Smooth muscle cell (in vitro differentiated cells): ENCODE data around the gene DFFB. TPM values are rescaled to one million over a fixed set of nuclear protein-coding genes. Genes with fewer than 3 reads are reported as not detected.
"Not testable (repeated sequence)": the region's sequence is repeated elsewhere in the genome, so short reads cannot be mapped to it uniquely, and the experiment has no call there.

Experiments used
- DNase-seq: peaks from one replicate; lab custom pipeline; 2025; ENCODE audit not compliant: unreplicated experiment; lab: John Stamatoyannopoulos, UW
- H2AFZ ChIP-seq: fragments of 200-600 bp; sonication (generic); 2 replicates; pipeline ENCODE4 v1.6.0; 2016; ENCODE audit warnings: antibody characterized with exemption, low read depth, mild to moderate bottlenecking
- H3F3A ChIP-seq: fragments of 200-600 bp; sonication (generic); 2 replicates; pipeline ENCODE4 v1.6.0; 2017; ENCODE audit warnings: antibody characterized with exemption, low read depth
- H3K27ac ChIP-seq: fragments of 200-600 bp; sonication (generic); 2 replicates; pipeline ENCODE4 v1.5.1; 2016; ENCODE audit warnings: low read depth, mild to moderate bottlenecking
- H3K27me3 ChIP-seq: fragments of 200-600 bp; sonication (generic); 2 replicates; pipeline ENCODE4 v1.6.1; 2016; ENCODE audit warnings: low read depth, mild to moderate bottlenecking
- H3K36me3 ChIP-seq: fragments of 200-600 bp; sonication (generic); 2 replicates; pipeline ENCODE4 v1.5.1; 2016; ENCODE audit warnings: low read depth
- H3K4me1 ChIP-seq: fragments of 200-600 bp; sonication (generic); 2 replicates; pipeline ENCODE4 v1.5.1; 2016; ENCODE audit warnings: low read depth
- H3K4me2 ChIP-seq: fragments of 200-600 bp; sonication (generic); 2 replicates; pipeline ENCODE4 v1.6.0; 2016; ENCODE audit warnings: mild to moderate bottlenecking
- H3K4me3 ChIP-seq: fragments of 200-600 bp; sonication (generic); 2 replicates; pipeline ENCODE4 v1.5.1; 2016; ENCODE audit warnings: mild to moderate bottlenecking
- H3K79me2 ChIP-seq: fragments of 200-600 bp; sonication (generic); 2 replicates; pipeline ENCODE4 v1.6.0; 2016; ENCODE audit warnings: low read depth, mild to moderate bottlenecking
- H3K9ac ChIP-seq: fragments of 200-600 bp; sonication (generic); 2 replicates; pipeline ENCODE4 v1.6.0; 2016; ENCODE audit warnings: low read depth
- H3K9me3 ChIP-seq: fragments of 200-600 bp; sonication (generic); replicated peaks from 2 replicates; pipeline ENCODE4 v1.5.1; 2016; ENCODE audit warnings: low read depth
- H4K20me1 ChIP-seq: fragments of 200-600 bp; sonication (generic); 2 replicates; pipeline ENCODE4 v1.6.0; 2016; ENCODE audit warnings: low read depth
- CTCF ChIP-seq: fragments of 200-600 bp; sonication (generic); IDR thresholded peaks from 2 replicates; pipeline ENCODE4 v1.5.1; 2017; ENCODE audit warnings: borderline replicate concordance, mild to moderate bottlenecking, antibody characterized with exemption; ENCODE audit not compliant: insufficient read depth, poor library complexity, severe bottlenecking
- WGBS: methylation state at CpG from one replicate; pipeline ENCODE4 v1.1.7; 2016; ENCODE audit warnings: low lambda C conversion rate; 5-methylcytosine and 5-hydroxymethylcytosine counted together
- polyA plus RNA-seq: library from polyadenylated mRNA; unstranded; fragments of >200 nt; fragmentation: Nextera tagmentation; extraction: Ambion mirVana; gene quantifications from 2 replicates; pipeline ENCODE4 v1.2.1, GENCODE V29; 2016
- total RNA-seq: library from RNA; depleted of rRNA; stranded (reverse); fragments of >200 nt; gene quantifications from 2 replicates; pipeline ENCODE4 v1.2.3, GENCODE V29; 2014

Gene DFFB, protein sequence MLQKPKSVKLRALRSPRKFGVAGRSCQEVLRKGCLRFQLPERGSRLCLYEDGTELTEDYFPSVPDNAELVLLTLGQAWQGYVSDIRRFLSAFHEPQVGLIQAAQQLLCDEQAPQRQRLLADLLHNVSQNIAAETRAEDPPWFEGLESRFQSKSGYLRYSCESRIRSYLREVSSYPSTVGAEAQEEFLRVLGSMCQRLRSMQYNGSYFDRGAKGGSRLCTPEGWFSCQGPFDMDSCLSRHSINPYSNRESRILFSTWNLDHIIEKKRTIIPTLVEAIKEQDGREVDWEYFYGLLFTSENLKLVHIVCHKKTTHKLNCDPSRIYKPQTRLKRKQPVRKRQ
- total RNA-seq = 3.3 and 15.6 TPM in 2 replicates
- polyA plus RNA-seq = 4.5 and 5.7 TPM in 2 replicates

DNA sequence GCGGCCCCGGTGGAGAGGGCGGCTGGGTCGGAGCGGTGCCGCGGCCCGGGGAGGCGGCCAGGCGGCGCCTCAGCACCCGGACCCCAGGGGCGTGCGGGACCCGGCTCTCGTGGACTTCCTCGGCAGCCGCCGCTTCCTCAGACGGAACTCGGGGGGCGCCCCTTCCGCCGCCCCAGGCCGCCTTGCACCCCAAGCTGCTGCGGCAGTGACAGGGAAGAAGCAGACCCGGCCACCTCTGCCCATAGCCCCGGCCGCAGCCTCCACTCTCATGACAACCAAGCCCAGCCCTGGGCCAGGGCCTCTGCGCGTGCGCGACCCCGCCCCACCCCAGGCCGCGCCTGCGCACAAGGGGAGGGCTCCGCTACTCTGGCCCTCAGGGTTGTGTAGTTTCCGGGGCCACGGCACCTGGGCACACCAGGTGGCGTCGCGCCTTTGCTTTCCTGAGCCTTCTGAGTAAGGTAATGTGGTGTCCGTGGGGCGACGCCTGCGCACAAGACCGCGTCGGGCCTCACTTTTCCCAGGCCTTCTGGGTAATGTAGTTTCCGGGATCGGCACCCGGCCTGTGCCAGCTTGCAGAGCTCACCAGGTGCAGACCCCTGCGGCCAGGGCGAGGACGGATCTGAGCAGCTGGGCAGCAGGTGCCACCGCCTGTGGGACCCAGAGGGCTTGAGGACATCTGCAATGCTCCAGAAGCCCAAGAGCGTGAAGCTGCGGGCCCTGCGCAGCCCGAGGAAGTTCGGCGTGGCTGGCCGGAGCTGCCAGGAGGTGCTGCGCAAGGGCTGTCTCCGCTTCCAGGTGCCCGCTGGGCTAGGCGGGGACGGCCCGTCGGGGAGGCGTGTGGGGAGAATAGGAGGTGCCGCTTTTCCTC, at the start of gene DFFB, which contains the start of gene CEP104:
DFFB (plus strand) TSS at position 554 of the 868 bp plus-strand sequence; CDS start at position 682, 128 bp downstream.
CEP104 (minus strand) TSS at position 289 of the 868 bp plus-strand sequence. CDS start 4,804 bp downstream, outside the sequence.
- no peaks in the 10 kb centered on the region for H3K27me3 ChIP-seq
- WGBS = 1% methylated on average over 68 of the region's 73 CpGs
- peak within 1 kb of the TSS; percentile 87 for H2AFZ ChIP-seq
- H3F3A ChIP-seq = no peaks in the 10 kb centered on the region
- peaks cover 5% of the 10 kb centered on the region for H3K4me1 ChIP-seq
- TF ChIP-seq CTCF = no peak
- peak within 1 kb of the TSS; percentile 91 for H3K4me2 ChIP-seq
- H4K20me1 ChIP-seq = peaks cover 35% of the 10 kb centered on the region
- H3K36me3 ChIP-seq = no peaks in the 10 kb centered on the region
- H3K9me3 ChIP-seq = no peaks in the 10 kb centered on the region
- no peak within 1 kb of the TSS for H3K27ac ChIP-seq
- H3K9ac ChIP-seq = peak within 1 kb of the TSS; percentile 54
- DNase-seq = peak; percentile 78
- peak within 1 kb of the TSS; percentile 75 for H3K4me3 ChIP-seq
- H3K79me2 ChIP-seq = peaks cover 38% of the 10 kb centered on the region

DNA sequence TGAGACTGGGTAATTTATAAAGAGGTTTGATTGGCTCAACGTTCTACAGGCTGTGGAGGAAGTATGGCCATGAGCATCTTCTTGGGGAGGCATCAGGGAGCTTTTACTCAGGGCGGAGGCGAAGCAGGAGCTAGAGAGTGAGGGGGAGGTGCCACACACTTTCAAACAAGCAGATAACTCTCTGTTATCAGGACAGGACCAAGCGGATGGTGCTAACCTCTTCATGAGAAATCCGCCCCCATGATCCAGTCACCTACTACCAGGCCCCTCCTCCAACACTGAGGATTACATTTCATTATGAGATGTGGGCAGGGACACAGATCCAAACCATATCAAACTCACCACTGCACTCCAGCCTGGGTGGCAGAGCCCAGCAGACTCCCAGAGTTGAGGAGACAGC, 49.5 kb upstream of the DFFB start:
- 71% methylated on average over 5 of the region's 5 CpGs for WGBS
- Histone ChIP-seq H3F3A (no peaks in the 10 kb centered on the region), H3K4me1 (no peaks in the 10 kb centered on the region), H3K27me3 (no peaks in the 10 kb centered on the region), H3K9ac (no peak overlapping the region), H3K4me3 (no peak overlapping the region), H4K20me1 (no peaks in the 10 kb centered on the region), H3K4me2 (no peak overlapping the region), H3K79me2 (no peaks in the 10 kb centered on the region), H3K36me3 (no peaks in the 10 kb centered on the region), H3K9me3 (no peaks in the 10 kb centered on the region), H2AFZ (no peak overlapping the region), H3K27ac (no peak overlapping the region)
- no peak for TF ChIP-seq CTCF
- no peak for DNase-seq

GRCh38 chr1:3809680-3810079, 47.6 kb upstream of the DFFB start:
- H4K20me1 ChIP-seq = no peaks in the 10 kb centered on the region

GRCh38 chr1:3810149-3810761, 47.0 kb upstream of the DFFB start:
- 87% methylated on average over 9 of the region's 9 CpGs for WGBS
- not testable (repeated sequence) for H3K27me3 ChIP-seq, H4K20me1 ChIP-seq, H3K79me2 ChIP-seq, H3F3A ChIP-seq, H3K4me2 ChIP-seq, H3K4me1 ChIP-seq, H3K27ac ChIP-seq, H3K4me3 ChIP-seq, H3K9me3 ChIP-seq, H2AFZ ChIP-seq, DNase-seq, H3K36me3 ChIP-seq, H3K9ac ChIP-seq

More at GRCh38 chr1:3809680-3810079, 47.6 kb upstream of the DFFB start:
- Histone ChIP-seq H3K27me3 (no peaks in the 10 kb centered on the region), H3K9ac (no peak overlapping the region), H3K79me2 (no peaks in the 10 kb centered on the region), H3K4me1 (no peaks in the 10 kb centered on the region), H3K9me3 (no peaks in the 10 kb centered on the region), H3K4me3 (no peak overlapping the region), H3K4me2 (no peak overlapping the region), H3F3A (no peaks in the 10 kb centered on the region), H2AFZ (no peak overlapping the region), H3K27ac (no peak overlapping the region), H3K36me3 (peaks cover 3% of the 10 kb centered on the region)
- 80% methylated on average over 7 of the region's 7 CpGs for WGBS
- TF ChIP-seq CTCF = no peak
- DNase-seq = no peak
